ENCODE data around the gene ARNT2.

Gene ARNT2

DNA sequence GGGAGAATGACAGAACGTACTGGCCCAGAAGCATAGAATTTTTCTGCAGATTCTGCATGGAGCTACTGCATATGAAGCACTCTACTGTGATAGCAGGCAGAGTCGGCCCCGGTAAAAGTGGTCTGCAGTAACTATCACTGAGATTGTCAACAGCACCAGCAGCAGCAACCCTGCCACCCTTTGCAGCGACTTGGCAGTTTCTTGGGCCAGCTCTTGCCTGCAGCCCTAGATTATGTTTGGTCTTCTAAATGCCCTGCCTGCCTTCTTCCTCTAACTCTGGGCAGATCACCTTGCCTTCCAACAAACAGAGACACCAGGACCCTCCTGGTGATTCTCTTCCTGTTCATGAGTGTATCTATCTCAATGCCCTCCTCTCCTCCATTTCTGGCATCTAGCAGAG, 161.8 kb downstream of the ARNT2 start:
- Histone ChIP-seq H4K91ac (ENCODE audit: low read depth, low read length, poor library complexity) (no peak overlapping the region), H3K4me3 (ENCODE audit: low read length in 2 of 2) (no peak overlapping the region), H3K4me1 (ENCODE audit: control insufficient read depth in 2 of 2, insufficient read depth in 1 of 2, low read depth in 1 of 2, low read length in 2 of 2) (no peaks in the 10 kb centered on the region), H3K14ac (ENCODE audit: low read length) (no peak overlapping the region), H3K18ac (ENCODE audit: low read length) (no peak overlapping the region), H3K27me3 (ENCODE audit: control insufficient read depth in 3 of 3, insufficient read depth in 3 of 3, low read depth in 1 of 3, low read length in 3 of 3) (no peaks in the 10 kb centered on the region), H3K36me3 (replicated peaks in 1 of 2; ENCODE audit: control insufficient read depth in 2 of 2, insufficient read depth in 2 of 2, low read length in 2 of 2) (peaks cover 23 to 95% of the 10 kb centered on the region in 2 donors), H3K9ac (ENCODE audit: low read depth, low read length, poor library complexity) (no peak overlapping the region), H2AK5ac (ENCODE audit: low read depth, low read length) (no peak overlapping the region), H4K8ac (ENCODE audit: low read depth, low read length) (no peak overlapping the region), H2AFZ (ENCODE audit: low read length) (no peak overlapping the region), H3K4ac (ENCODE audit: low read length) (no peak overlapping the region), H2BK5ac (ENCODE audit: low read length) (no peak overlapping the region), H2BK120ac (ENCODE audit: low read depth, low read length) (no peak overlapping the region), H3K9me3 (replicated peaks in 1 of 2; ENCODE audit: control insufficient read depth in 2 of 2, insufficient read depth in 1 of 2, low read depth in 1 of 2, low read length in 2 of 2) (no peaks in the 10 kb centered on the region), H3K4me2 (ENCODE audit: insufficient read depth, low read length, poor library complexity, severe bottlenecking) (no peak overlapping the region), H2BK15ac (ENCODE audit: low read length) (no peak overlapping the region), H3K23ac (ENCODE audit: low read depth, low read length, poor library complexity) (no peak overlapping the region), H3K79me1 (ENCODE audit: low read depth, low read length) (no peaks in the 10 kb centered on the region), H2BK12ac (ENCODE audit: low read length) (no peak overlapping the region), H3K27ac (replicated peaks; ENCODE audit: low read length) (no peak overlapping the region)
- no peak for DNase-seq (ENCODE audit: low spot score)
- no CpG with 5 or more reads among the region's 4 CpGs for WGBS, 2 donors (ENCODE audit: extremely low coverage in 2 of 2, insufficient read length in 2 of 2, insufficient replicate concordance in 1 of 2)

DNA sequence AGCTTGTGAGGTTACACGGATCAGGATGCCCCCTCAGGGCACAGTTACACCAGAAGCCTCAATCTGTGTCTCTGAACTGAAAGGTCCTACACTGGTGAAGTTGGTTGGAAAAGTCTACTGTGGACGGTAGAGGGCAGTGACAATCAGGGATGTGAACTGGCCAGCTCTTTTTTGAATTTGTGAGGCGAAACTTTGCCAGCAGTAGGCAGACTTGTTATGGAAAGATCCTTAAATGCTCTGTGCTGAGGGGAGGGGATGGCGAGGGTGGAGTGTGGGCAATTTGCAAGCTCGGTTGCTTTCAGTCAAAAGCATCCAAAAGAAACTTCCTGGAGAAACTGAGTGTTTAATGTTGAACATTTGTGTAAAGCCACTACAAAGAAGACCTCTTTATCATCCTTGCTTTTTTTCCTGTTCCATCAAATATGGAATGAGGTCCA, 163.6 kb downstream of the ARNT2 start:
- Histone ChIP-seq H2BK5ac (ENCODE audit: low read length) (no peak overlapping the region), H3K4me2 (ENCODE audit: insufficient read depth, low read length, poor library complexity, severe bottlenecking) (no peak overlapping the region), H3K9ac (ENCODE audit: low read depth, low read length, poor library complexity) (no peak overlapping the region), H3K79me1 (ENCODE audit: low read depth, low read length) (no peaks in the 10 kb centered on the region), H3K4me3 (ENCODE audit: low read length in 2 of 2) (no peak overlapping the region), H3K36me3 (replicated peaks in 1 of 2; ENCODE audit: control insufficient read depth in 2 of 2, insufficient read depth in 2 of 2, low read length in 2 of 2) (peaks cover 23 to 97% of the 10 kb centered on the region in 2 donors), H4K91ac (ENCODE audit: low read depth, low read length, poor library complexity) (no peak overlapping the region), H3K4me1 (ENCODE audit: control insufficient read depth in 2 of 2, insufficient read depth in 1 of 2, low read depth in 1 of 2, low read length in 2 of 2) (no peaks in the 10 kb centered on the region), H4K8ac (ENCODE audit: low read depth, low read length) (no peak overlapping the region), H3K18ac (ENCODE audit: low read length) (no peak overlapping the region), H2BK120ac (ENCODE audit: low read depth, low read length) (no peak overlapping the region), H3K23ac (ENCODE audit: low read depth, low read length, poor library complexity) (no peak overlapping the region), H3K9me3 (replicated peaks in 1 of 2; ENCODE audit: control insufficient read depth in 2 of 2, insufficient read depth in 1 of 2, low read depth in 1 of 2, low read length in 2 of 2) (no peaks in the 10 kb centered on the region), H2BK12ac (ENCODE audit: low read length) (no peak overlapping the region), H3K27me3 (ENCODE audit: control insufficient read depth in 3 of 3, insufficient read depth in 3 of 3, low read depth in 1 of 3, low read length in 3 of 3) (no peaks in the 10 kb centered on the region), H2AK5ac (ENCODE audit: low read depth, low read length) (no peak overlapping the region), H3K27ac (replicated peaks; ENCODE audit: low read length) (no peak overlapping the region), H2AFZ (ENCODE audit: low read length) (no peak overlapping the region), H3K14ac (ENCODE audit: low read length) (no peak overlapping the region), H3K4ac (ENCODE audit: low read length) (no peak overlapping the region), H2BK15ac (ENCODE audit: low read length) (no peak overlapping the region)
- peak; percentile 54 for DNase-seq (ENCODE audit: low spot score)
- no CpG with 5 or more reads among the region's 5 CpGs for WGBS, 2 donors (ENCODE audit: extremely low coverage in 2 of 2, insufficient read length in 2 of 2, insufficient replicate concordance in 1 of 2)

DNA sequence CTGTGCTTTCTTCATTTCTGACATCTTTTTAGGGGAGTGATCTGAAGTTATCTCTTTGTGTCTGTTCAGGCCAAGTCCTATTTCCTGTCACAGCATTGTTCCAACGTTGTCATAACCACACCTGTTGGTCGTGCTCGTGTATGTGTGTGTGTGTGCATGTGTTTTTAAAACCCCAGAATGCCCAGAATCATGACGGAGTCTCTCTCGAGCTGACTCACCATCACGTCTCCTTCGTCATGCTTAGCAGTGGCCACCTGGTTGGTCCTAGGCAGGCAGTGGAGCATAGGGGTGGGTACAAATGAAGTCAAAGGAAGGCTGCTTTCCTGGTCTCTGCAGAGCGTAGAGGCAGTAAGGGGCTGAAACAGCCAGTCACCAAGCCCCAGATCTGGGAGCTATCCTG, 164.1 kb downstream of the ARNT2 start:
- Histone ChIP-seq H4K8ac (ENCODE audit: low read depth, low read length) (no peak overlapping the region), H3K4ac (ENCODE audit: low read length) (no peak overlapping the region), H3K14ac (ENCODE audit: low read length) (no peak overlapping the region), H2BK5ac (ENCODE audit: low read length) (no peak overlapping the region), H4K91ac (ENCODE audit: low read depth, low read length, poor library complexity) (no peak overlapping the region), H2AFZ (ENCODE audit: low read length) (no peak overlapping the region), H2BK120ac (ENCODE audit: low read depth, low read length) (no peak overlapping the region), H3K79me1 (ENCODE audit: low read depth, low read length) (no peaks in the 10 kb centered on the region), H3K4me1 (ENCODE audit: control insufficient read depth in 2 of 2, insufficient read depth in 1 of 2, low read depth in 1 of 2, low read length in 2 of 2) (no peaks in the 10 kb centered on the region), H3K9ac (ENCODE audit: low read depth, low read length, poor library complexity) (no peak overlapping the region), H2AK5ac (ENCODE audit: low read depth, low read length) (no peak overlapping the region), H2BK12ac (ENCODE audit: low read length) (no peak overlapping the region), H3K4me3 (ENCODE audit: low read length in 2 of 2) (no peak overlapping the region), H3K36me3 (replicated peaks in 1 of 2; ENCODE audit: control insufficient read depth in 2 of 2, insufficient read depth in 2 of 2, low read length in 2 of 2) (peaks cover 19 to 96% of the 10 kb centered on the region in 2 donors), H2BK15ac (ENCODE audit: low read length) (no peak overlapping the region), H3K27ac (replicated peaks; ENCODE audit: low read length) (no peak overlapping the region), H3K18ac (ENCODE audit: low read length) (no peak overlapping the region), H3K4me2 (ENCODE audit: insufficient read depth, low read length, poor library complexity, severe bottlenecking) (no peak overlapping the region), H3K27me3 (ENCODE audit: control insufficient read depth in 3 of 3, insufficient read depth in 3 of 3, low read depth in 1 of 3, low read length in 3 of 3) (no peaks in the 10 kb centered on the region), H3K23ac (ENCODE audit: low read depth, low read length, poor library complexity) (no peak overlapping the region), H3K9me3 (replicated peaks in 1 of 2; ENCODE audit: control insufficient read depth in 2 of 2, insufficient read depth in 1 of 2, low read depth in 1 of 2, low read length in 2 of 2) (no peaks in the 10 kb centered on the region)
- no CpG with 5 or more reads among the region's 8 CpGs for whole genome bisulfite sequencing, 2 donors (ENCODE audit: extremely low coverage in 2 of 2, insufficient read length in 2 of 2, insufficient replicate concordance in 1 of 2)
- DNase-seq (ENCODE audit: low spot score) = no peak

- Histone ChIP-seq H3K4me2 (ENCODE audit: insufficient read depth, low read length, poor library complexity, severe bottlenecking) (no peak overlapping the region), H3K27ac (replicated peaks; ENCODE audit: low read length) (no peak overlapping the region), H2BK15ac (ENCODE audit: low read length) (no peak overlapping the region), H2BK12ac (ENCODE audit: low read length) (no peak overlapping the region), H3K23ac (ENCODE audit: low read depth, low read length, poor library complexity) (peak overlapping the region; percentile 22), H3K79me1 (ENCODE audit: low read depth, low read length) (no peaks in the 10 kb centered on the region), H3K18ac (ENCODE audit: low read length) (no peak overlapping the region), H3K4me3 (ENCODE audit: low read length in 2 of 2) (no peak overlapping the region), H3K36me3 (replicated peaks in 1 of 2; ENCODE audit: control insufficient read depth in 2 of 2, insufficient read depth in 2 of 2, low read length in 2 of 2) (peaks cover 11 to 96% of the 10 kb centered on the region in 2 donors), H2AFZ (ENCODE audit: low read length) (no peak overlapping the region), H2AK5ac (ENCODE audit: low read depth, low read length) (no peak overlapping the region), H3K14ac (ENCODE audit: low read length) (no peak overlapping the region), H3K4me1 (ENCODE audit: control insufficient read depth in 2 of 2, insufficient read depth in 1 of 2, low read depth in 1 of 2, low read length in 2 of 2) (no peaks in the 10 kb centered on the region), H3K4ac (ENCODE audit: low read length) (no peak overlapping the region), H3K9ac (ENCODE audit: low read depth, low read length, poor library complexity) (no peak overlapping the region), H2BK5ac (ENCODE audit: low read length) (no peak overlapping the region), H4K8ac (ENCODE audit: low read depth, low read length) (no peak overlapping the region), H3K9me3 (replicated peaks in 1 of 2; ENCODE audit: control insufficient read depth in 2 of 2, insufficient read depth in 1 of 2, low read depth in 1 of 2, low read length in 2 of 2) (no peaks in the 10 kb centered on the region), H2BK120ac (ENCODE audit: low read depth, low read length) (no peak overlapping the region), H3K27me3 (ENCODE audit: control insufficient read depth in 3 of 3, insufficient read depth in 3 of 3, low read depth in 1 of 3, low read length in 3 of 3) (no peaks in the 10 kb centered on the region), H4K91ac (ENCODE audit: low read depth, low read length, poor library complexity) (no peak overlapping the region)
- no CpG with 5 or more reads among the region's 20 CpGs for WGBS, 2 donors (ENCODE audit: extremely low coverage in 2 of 2, insufficient read length in 2 of 2, insufficient replicate concordance in 1 of 2)
- no peak for DNase-seq (ENCODE audit: low spot score)
These were observed 164.9 kb downstream of the ARNT2 start for GRCh38 chr15:80568876-80569605.

All from neuronal stem cell (in vitro differentiated cells).